Endothelial cell of umbilical vein (primary cell): ENCODE results near the gene ZNF280C. TPM values are rescaled to one million over a fixed set of nuclear protein-coding genes. Genes with fewer than 3 reads are reported as not detected.

Experiments
- BruUV-seq: library from RNA; stranded (reverse); fragments of 400-500 nt; replicated peaks from 2 replicates; lab custom pipeline; 2021; lab: Mats Ljungman, UMichigan
- CTCF ChIA-PET: fragments of 300-600, 350-600 bp; sonication (Branson Sonifier 250); formaldehyde crosslinking; loops from one replicate; lab custom pipeline; 2021; ENCODE audit warnings: antibody characterized with exemption, inconsistent platforms; lab: Charles Lee
- POLR2A ChIA-PET: fragments of 300-600, 350-600 bp; sonication (Branson Sonifier 250); formaldehyde crosslinking; loops from one replicate; lab custom pipeline; 2021; ENCODE audit warnings: antibody characterized with exemption, inconsistent platforms; lab: Charles Lee
- DNase-seq: peaks from one replicate; pipeline ENCODE4 v3.0.0-alpha.2; 2011; ENCODE audit warnings: low read depth, low spot score
- FAIRE-seq: peaks from 2 replicates; lab custom pipeline; 2011; peaks lifted over from hg19 to GRCh38; lab: Jason Lieb, UNC
- H2AFZ ChIP-seq: 2 replicates; pipeline ENCODE4 v1.6.0; 2012; ENCODE audit warnings: low read depth, low read length, control low read depth, inconsistent platforms
- H3K27ac ChIP-seq: 2 replicates; pipeline ENCODE4 v1.5.1; 2011; ENCODE audit warnings: low read depth, mild to moderate bottlenecking, control low read depth, low read length, moderate library complexity; ENCODE audit not compliant: insufficient read depth
- H3K27me3 ChIP-seq, 2 experiments: 2 replicates each; pipeline versions ENCODE4 v1.6.0 to v1.6.1; 2011; ENCODE audit warnings: low read length in 2 of 2, mixed read lengths in 1 of 2; ENCODE audit not compliant: control insufficient read depth in 2 of 2, insufficient read depth in 2 of 2
- H3K36me3 ChIP-seq, 2 experiments: 2 replicates in 1 of 2; 3 replicates in 1 of 2; pipeline ENCODE4 v1.5.1; 2011; ENCODE audit warnings: low read length in 2 of 2, mild to moderate bottlenecking in 1 of 2, moderate library complexity in 1 of 2; ENCODE audit not compliant: control insufficient read depth in 2 of 2, insufficient read depth in 2 of 2; ENCODE audit errors: extremely low read depth in 1 of 2
- H3K4me1 ChIP-seq: 3 replicates; pipeline ENCODE4 v1.5.1; 2011; ENCODE audit warnings: mild to moderate bottlenecking, low read length; ENCODE audit not compliant: control insufficient read depth, insufficient read depth; ENCODE audit errors: extremely low read depth
- H3K4me2 ChIP-seq: 2 replicates; pipeline ENCODE4 v1.6.1; 2011; ENCODE audit warnings: low read length, control low read depth, mixed read lengths; ENCODE audit not compliant: insufficient read depth
- H3K4me3 ChIP-seq, 3 experiments: fragments of 200-600 bp in 1 of 3; sonication (generic), shearing (Covaris generic) in 1 of 3; replicated peaks in 1 of 3; 2 replicates each; pipeline ENCODE4 v1.5.1; 2011 to 2016; ENCODE audit warnings: control low read depth in 3 of 3, low read length in 3 of 3, mild to moderate bottlenecking in 2 of 3, inconsistent platforms in 1 of 3, low read depth in 1 of 3, moderate library complexity in 1 of 3; ENCODE audit not compliant: insufficient read depth in 1 of 3
- H3K79me2 ChIP-seq: 2 replicates; pipeline ENCODE4 v1.6.0; 2012; ENCODE audit warnings: low read length, inconsistent platforms; ENCODE audit not compliant: control insufficient read depth, insufficient read depth
- H3K9ac ChIP-seq: replicated peaks from 2 replicates; pipeline ENCODE3; 2011; ENCODE audit warnings: low read length, control low read depth; ENCODE audit not compliant: insufficient read depth; ENCODE audit errors: extremely low read depth
- H3K9me1 ChIP-seq: replicated peaks from 3 replicates; pipeline ENCODE4 v1.6.0; 2011; ENCODE audit warnings: mild to moderate bottlenecking, low read length; ENCODE audit not compliant: control insufficient read depth, insufficient read depth; ENCODE audit errors: extremely low read depth
- H3K9me3 ChIP-seq: replicated peaks from 2 replicates; pipeline ENCODE4 v1.5.1; 2012; ENCODE audit warnings: low read length, inconsistent platforms; ENCODE audit not compliant: control insufficient read depth, insufficient read depth
- H4K20me1 ChIP-seq: replicated peaks from 2 replicates; pipeline ENCODE3; 2011; ENCODE audit warnings: mild to moderate bottlenecking, low read length; ENCODE audit not compliant: control insufficient read depth, insufficient read depth; ENCODE audit errors: extremely low read depth
- CTCF ChIP-seq, 2 donors: IDR thresholded peaks; 1 replicate in 1 of 2; 2 replicates in 1 of 2; pipeline ENCODE4 v1.5.1; 2011; ENCODE audit warnings: low read length in 2 of 2, mild to moderate bottlenecking in 2 of 2, moderate library complexity in 2 of 2, control low read depth in 1 of 2, inconsistent platforms in 1 of 2, low read depth in 1 of 2; ENCODE audit not compliant: insufficient read depth in 1 of 2; ENCODE audit errors: extremely low read depth in 1 of 2
- FOS ChIP-seq: IDR thresholded peaks from 2 replicates; pipeline ENCODE4 v1.6.1; 2011; ENCODE audit warnings: mild to moderate bottlenecking, low read length, moderate library complexity, borderline replicate concordance; ENCODE audit not compliant: insufficient read depth
- GATA2 ChIP-seq: IDR thresholded peaks from 2 replicates; pipeline ENCODE4 v1.7.0; 2011; ENCODE audit warnings: low read depth, mild to moderate bottlenecking, moderate library complexity, mixed read lengths, low read length; ENCODE audit not compliant: insufficient read length, insufficient read depth
- JUN ChIP-seq: IDR thresholded peaks from 2 replicates; pipeline ENCODE4 v1.6.1; 2011; ENCODE audit warnings: borderline replicate concordance, low read depth; ENCODE audit not compliant: insufficient read length, insufficient read depth
- MAX ChIP-seq: IDR thresholded peaks from 2 replicates; pipeline ENCODE4 v1.6.1; 2011; ENCODE audit not compliant: insufficient read depth, insufficient read length
- MYC ChIP-seq: IDR thresholded peaks from one replicate; pipeline ENCODE4 v1.6.1; 2011; ENCODE audit warnings: mild to moderate bottlenecking, low read depth, low read length
- POLR2A ChIP-seq: IDR thresholded peaks from 2 replicates; pipeline ENCODE4 v1.6.1; 2012; ENCODE audit warnings: low read depth, mild to moderate bottlenecking, control low read depth, low read length
- POLR2AphosphoS5 ChIP-seq: IDR thresholded peaks from 2 replicates; pipeline ENCODE4 v1.6.1; 2012; ENCODE audit warnings: low read depth, mild to moderate bottlenecking, control low read depth, low read length, moderate library complexity; ENCODE audit not compliant: insufficient read depth
- dilution Hi-C: fragments of 300-500 bp; cut with MboI; formaldehyde crosslinking; loops from one replicate; pipeline ENCODE4 v1.15.0; 2019; ENCODE audit warnings: low sequenced_read_pairs; ENCODE audit not compliant: extremely low pct_ligation_motif_present
- intact Hi-C: fragments of 100-400 bp; cut with micrococcal nuclease; formaldehyde crosslinking; loops from one replicate; pipeline ENCODE4 v1.10.0; 2022
- polyA plus RNA-seq, 4 experiments: library from polyadenylated mRNA; depleted of rRNA in 3 of 4; stranded (reverse) in 3 of 4; unstranded in 1 of 4; fragments of >200 nt; gene quantifications; 2 replicates each; pipeline versions ENCODE4 v1.2.1 to v1.2.3, GENCODE V29; 2011 to 2012; ENCODE audit warnings: missing spikeins in 1 of 4
- total RNA-seq: library from RNA; stranded (reverse); gene quantifications from 2 replicates; pipeline ENCODE4 v1.2.3, GENCODE V29; 2021

Gene ZNF280C
- total and polyA plus RNA-seq, 2 donors (not counting 3 experiments of a cell fraction or from before 2014, with no cell fraction given): 3.2 to 7.7 TPM

- no peak for TF ChIP-seq POLR2AphosphoS5
- TF ChIP-seq JUN: no peak
- TF ChIP-seq FOS: no peak
- TF ChIP-seq POLR2A: no peak
- TF ChIP-seq MAX: no peak
- TF ChIP-seq MYC: no peak
- TF ChIP-seq GATA2: no peak
- Histone ChIP-seq H3K36me3 (no peaks in the 10 kb centered on the region), H3K4me2 (no peak overlapping the region), H3K9me1 (no peaks in the 10 kb centered on the region), H3K9ac (no peak overlapping the region), H2AFZ (no peak overlapping the region), H3K4me1 (no peaks in the 10 kb centered on the region), H3K4me3 (no peak overlapping the region), H3K27me3 (no peaks in the 10 kb centered on the region), H3K79me2 (no peaks in the 10 kb centered on the region), H3K9me3 (no peaks in the 10 kb centered on the region), H3K27ac (no peak overlapping the region), H4K20me1 (no peaks in the 10 kb centered on the region)
- CTCF ChIA-PET: no interaction called here
- DNase-seq (no peak), FAIRE-seq (no peak)
- intact Hi-C loops (no loop called here), dilution Hi-C loops (no loop called here)
- POLR2A ChIA-PET: no interaction called here
- no TSS peak for BruUV-seq
Measured at GRCh38 chrX:130301977-130302376, 33.3 kb upstream of the ZNF280C start.

- TF ChIP-seq POLR2AphosphoS5 (no peak), FOS (no peak), CTCF (IDR thresholded peaks at IDR 0.05; ENCODE audit: extremely low read depth in 1 of 2, insufficient read depth in 1 of 2, low read depth in 1 of 2, low read length in 2 of 2) (no peak)
- H4K20me1 ChIP-seq: no peaks in the 10 kb centered on the region
- no peaks in the 10 kb centered on the region for H3K9me1 ChIP-seq
- no peaks in the 10 kb centered on the region for H3K27me3 ChIP-seq
- DNase-seq: no peak
- H3K9ac ChIP-seq: no peak overlapping the region
- dilution Hi-C loops (no loop called here), intact Hi-C loops (no loop called here)
- ChIA-PET CTCF (no interaction called here), POLR2A (no interaction called here)
- H3K27ac ChIP-seq: no peak overlapping the region
- FAIRE-seq: no peak
- BruUV-seq: no TSS peak
- H3K4me1 ChIP-seq: no peaks in the 10 kb centered on the region
- no peak overlapping the region for H3K4me3 ChIP-seq
- no peak overlapping the region for H2AFZ ChIP-seq
- H3K36me3 ChIP-seq: no peaks in the 10 kb centered on the region
- no peaks in the 10 kb centered on the region for H3K79me2 ChIP-seq
- no peak overlapping the region for H3K4me2 ChIP-seq
- H3K9me3 ChIP-seq: no peaks in the 10 kb centered on the region
Measured at GRCh38 chrX:130301405-130301804, 32.7 kb upstream of the ZNF280C start.
